Activated CD4-positive, alpha-beta T cell treated with anti-CD3 and anti-CD28 coated beads for 48 hours (primary cell): ENCODE data around the gene RAD51B.
A peak's percentile ranks its signal among the peaks of the same experiment; 100 is the strongest.

Experiments used
- DNase-seq: peaks from one replicate; pipeline ENCODE4 v3.0.0-alpha.2; 2020

Gene RAD51B

DNA sequence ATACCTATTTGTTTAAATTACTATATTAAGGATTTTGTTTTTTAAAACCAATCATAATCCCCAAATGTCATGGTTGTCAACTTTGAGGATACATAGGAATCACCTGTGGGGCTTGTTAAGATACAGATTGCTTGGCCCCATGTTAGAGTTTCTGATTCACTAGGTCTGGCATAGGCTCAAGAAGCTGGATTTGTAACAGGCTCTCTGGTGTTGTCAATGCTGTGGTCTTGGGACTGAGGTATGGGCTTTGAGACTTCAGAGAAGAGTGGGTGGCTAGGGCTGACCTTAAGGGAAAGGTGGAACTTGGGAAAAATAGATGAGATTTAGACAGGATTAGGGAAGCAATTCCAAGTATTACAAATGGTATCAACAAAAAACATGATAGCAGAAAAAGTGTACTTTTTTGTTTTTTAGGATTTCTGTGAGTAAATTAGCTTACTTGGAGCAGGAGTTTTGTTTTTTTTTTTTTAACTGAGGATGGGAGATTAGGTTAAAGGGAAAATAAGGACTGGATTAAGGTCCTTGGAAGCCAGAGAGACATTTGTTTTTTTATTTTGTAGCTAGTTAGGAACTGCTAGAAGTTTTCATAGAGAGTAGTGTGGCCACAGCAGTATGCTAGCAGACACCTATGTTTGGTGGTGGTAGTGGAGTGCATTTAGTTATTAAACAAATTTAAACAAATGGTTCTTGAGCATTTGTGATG is 88.6 kb downstream of the RAD51B start:
- DNase-seq = no peak

DNA sequence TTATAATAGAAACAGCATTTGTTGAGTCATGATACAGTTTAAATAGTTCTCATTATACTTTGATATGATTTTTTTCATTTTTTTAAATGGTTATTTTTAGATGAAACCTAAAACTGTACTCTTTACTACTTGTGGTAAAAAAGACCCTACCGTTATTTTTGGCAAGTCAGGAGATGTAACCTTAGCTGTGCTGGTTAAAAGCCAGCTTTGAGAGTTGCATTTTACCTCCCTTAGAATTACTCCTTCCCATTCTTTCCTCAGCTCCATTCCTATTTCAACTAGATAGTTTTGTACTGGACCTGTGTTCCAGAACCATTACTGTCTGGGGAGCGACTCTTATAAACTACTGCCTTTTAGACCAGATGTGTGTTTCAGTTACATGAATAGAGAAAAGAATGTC is 92.0 kb downstream of the RAD51B start:
- DNase-seq = no peak

DNA sequence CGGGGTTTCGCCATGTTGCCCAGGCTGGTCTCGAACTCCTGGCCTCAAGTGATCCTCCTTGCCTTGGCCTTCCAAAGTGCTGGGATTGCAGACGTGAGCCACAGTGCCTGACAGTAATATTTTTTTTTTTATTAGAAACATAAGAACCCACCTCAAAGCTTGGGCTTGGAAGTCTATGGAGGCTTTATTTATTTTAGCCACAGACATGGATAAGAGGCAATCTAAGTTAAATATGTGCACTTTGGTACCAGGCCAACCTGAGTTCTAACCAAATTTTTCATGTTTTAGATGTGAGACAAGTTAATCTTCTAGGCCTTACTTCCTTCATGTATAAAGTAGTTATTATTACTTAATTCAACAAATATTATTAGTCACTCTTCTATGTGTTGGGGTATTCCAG is 96.9 kb downstream of the RAD51B start:
- no peak for DNase-seq

DNA sequence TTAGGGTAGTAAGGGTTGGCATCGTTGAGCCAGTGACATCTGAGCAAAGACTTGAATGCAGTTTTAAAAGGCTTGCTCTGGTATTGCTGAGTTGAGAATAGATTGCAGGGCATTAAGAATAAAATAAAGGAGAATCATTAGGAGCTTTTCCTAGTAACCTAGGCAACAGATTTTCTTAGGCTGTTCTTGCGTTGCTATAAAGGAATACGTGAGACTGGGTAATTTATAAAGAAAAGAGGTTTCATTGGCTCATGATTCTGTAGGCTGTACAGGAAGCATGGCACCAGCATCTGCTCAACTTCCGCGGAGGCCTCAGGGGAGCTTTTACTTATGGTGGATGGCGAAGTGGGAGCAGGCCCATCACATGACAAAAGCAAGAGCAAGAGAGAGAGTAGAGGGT is 97.4 kb downstream of the RAD51B start:
- no peak for DNase-seq

DNA sequence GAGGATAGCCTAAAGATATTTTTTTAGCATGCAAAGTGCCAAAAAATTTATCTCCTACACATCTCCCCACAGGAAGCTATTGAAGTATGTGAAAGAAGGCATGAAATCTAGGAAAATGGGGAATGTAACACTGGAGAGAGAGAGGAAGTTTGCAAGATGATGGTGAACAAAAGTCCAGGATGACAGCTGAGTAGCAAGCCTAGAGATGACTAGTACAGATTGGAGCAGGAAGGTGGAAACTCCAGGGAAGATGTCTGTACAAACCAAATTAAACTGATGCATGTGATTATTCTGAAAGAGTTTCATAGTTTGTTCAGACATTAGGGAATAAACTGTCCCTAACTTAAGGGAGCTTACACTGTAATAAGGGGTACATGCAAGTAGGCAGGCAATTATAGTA is 99.3 kb downstream of the RAD51B start:
- DNase-seq = no peak

DNA sequence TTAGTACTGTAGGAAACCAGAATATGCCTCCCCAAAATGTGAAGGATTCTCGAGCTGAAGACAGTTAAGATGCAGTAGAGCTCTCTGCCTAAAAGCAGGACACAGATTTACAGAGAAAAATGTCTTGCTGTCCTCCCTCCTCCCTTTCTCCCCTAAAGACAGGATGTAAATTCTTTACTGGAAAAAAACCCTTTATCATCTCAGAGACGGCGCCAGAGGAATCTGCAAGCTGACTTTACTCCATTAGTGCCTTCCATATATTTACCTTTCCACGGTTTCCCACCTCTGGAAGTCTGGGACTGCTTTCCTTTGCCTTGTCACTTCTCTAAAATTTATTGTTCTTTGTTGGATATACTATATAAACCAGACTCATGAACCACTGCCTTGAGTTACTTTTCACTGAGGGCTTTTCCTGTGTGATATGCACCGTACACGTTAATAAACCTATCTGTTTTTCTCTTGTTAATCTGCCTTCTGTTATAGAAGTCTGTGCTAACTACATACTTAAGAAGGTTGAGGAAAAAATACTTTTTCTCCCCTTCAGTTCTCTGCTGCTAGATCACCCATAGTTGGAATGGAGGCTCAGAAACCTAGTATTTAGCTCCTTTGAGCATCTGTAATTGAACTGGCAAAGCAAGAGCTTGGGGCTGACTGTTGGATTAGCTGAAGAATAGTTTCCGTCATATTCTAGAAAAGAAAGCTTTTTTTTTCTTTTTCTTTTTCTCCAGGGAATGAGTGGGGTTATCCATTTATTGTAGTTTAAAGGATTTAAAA is 99.9 kb downstream of the RAD51B start:
- DNase-seq = no peak

DNA sequence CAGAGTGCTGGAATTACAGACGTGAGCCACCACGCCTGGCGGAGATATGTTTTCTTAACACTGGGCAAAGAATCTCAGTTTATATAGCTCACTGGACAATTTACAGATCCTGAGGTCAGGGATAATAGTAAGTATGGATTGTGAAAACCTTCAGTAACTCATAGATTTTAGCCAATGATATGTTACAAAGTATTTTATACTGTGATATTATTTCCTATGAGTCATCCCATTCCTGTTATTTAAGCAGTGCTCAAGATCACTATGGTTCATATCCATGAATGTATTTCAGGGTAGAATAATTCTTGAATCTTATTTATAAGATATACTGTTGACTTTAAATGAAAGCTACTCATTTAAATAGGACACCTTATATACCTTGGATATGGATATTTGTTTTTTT is 107.2 kb downstream of the RAD51B start:
- no peak for DNase-seq

DNA sequence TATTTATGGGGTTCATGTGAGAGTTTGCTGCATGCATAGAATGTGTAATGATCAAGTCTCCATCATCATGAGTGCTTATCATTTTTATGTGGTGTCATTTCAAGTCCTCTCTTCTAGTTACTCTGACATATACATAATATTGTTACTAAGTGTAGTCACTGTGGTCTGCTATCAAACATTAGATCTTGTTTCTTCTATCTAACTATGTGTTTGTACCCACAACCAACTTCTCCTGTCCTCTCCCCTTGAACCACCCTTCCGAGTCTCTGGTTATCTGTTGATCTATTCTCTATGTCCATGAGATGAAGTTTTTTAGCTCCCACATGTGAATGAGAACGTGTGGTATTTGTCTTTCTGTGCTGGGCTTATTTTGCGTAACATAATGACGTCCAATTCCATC is 107.7 kb downstream of the RAD51B start:
- no peak for DNase-seq

DNA sequence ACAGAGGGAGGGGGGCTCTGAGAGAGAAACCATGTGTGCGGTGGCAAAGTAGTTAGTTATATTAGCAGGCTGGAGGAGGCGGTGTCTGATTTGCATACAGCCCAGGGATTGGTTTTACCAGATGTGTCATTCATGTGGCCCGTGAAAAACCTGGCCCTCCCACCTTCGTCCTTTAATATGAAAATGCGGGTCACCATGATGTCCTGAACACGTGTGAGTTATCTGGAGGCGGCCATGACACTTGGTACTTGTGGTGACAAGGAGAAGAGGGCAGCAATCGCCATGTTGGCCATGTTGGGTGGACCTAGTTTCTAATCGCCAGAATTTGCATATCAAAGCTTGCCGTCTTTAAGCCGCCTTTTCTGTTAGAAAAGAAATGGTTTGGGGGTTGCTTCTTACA is 108.8 kb downstream of the RAD51B start:
- no peak for DNase-seq

DNA sequence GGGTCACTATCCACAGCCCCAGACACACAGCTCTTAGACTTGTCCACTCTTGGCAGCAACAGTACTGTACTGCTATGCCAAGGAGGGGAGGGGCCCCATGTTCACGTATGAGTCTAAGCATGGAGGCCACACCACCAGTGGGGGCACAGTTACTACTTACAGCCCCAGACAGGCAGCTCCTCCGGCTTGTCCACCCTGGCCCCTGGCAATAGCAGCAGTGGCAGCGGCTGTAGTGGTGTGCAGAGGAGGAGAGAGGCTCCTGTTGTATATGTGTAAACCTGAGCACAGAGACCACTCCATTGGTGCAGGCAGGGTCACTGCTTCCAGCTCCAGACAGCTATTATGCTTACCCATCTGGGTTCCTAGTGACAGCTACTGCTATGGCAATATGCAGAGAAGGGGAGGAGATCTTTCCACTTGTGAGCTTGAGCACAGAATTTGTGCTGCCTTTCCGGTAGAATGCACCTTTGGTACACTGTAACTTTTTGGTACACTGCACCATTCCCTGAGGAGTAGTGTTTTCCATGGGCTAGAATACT is 113.2 kb downstream of the RAD51B start:
- no peak for DNase-seq

DNA sequence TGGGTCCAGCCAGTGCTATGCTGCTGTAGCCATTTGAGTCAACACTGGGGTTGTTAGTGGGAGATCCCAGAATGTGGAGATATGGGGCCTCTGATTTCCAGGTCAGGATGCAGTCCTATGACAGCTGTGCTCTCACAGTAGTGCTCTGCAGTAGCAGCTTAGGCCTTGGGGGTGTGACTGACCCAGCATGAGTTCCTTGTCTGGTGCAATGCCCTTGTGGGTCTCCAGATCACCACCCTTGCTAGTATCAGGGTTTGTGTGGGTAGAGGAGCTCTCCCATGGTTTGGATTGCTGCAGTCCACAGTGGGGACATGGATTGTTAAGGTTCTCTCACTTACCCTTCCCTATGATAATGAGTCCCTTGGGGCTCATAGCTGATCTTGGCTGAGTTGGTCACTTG is 113.7 kb downstream of the RAD51B start:
- no peak for DNase-seq

DNA sequence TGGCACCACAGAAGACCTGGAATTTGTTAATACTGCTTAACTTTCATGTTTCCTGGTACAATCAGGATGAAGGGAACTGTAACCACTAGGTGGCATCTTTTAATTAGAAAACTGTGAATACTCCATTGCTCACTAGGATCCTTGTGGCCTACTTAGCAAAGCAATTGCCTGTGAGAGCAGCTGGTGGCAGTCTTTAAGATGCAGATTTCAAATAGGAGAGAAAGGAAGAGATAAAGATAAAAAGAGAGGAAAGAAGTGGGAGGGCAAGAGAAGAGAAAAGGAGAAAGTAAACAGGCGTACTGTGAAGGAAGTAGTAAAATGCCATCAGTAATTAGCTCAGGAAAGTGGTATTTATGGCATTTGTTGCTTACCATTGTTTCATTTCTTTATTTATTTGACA is 114.5 kb downstream of the RAD51B start:
- no peak for DNase-seq

DNA sequence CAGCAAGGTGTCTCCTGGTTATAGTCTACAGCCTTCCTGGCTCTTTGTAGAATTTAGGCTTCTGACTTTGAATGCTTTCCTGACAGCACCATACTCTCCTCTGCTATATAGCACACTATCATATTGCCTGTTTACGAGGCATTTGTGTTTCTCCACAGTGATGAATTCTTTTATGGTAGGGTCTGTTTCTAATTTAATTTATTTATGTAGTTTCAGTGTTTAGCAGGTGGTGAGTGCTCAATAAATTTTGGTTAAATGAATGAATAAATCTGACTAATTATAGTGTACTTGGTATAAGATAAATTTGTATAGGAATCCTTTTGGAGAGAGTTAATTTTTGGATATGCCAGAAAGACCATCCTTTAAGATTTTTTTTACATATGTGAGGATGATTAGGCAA is 115.3 kb downstream of the RAD51B start:
- DNase-seq = no peak

DNA sequence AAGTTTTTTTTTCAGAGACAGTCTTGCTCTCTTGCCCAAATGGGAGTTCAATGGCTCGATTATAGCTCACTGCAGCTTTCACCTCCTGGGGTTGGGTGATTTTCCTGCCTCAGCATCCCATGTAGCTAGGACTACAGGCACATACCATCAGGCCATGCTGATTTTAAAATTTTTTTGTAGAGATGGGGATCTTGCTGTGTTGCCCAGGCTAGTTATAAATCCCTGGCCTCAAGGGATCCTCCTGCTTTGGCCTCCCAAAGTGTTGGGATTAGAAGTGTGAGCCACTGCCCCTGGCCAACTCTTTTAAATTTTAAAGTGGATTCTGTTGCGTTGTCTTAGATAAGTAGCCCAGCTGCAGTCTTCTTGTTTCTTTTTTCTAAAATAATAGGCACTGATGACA is 115.8 kb downstream of the RAD51B start:
- no peak for DNase-seq

DNA sequence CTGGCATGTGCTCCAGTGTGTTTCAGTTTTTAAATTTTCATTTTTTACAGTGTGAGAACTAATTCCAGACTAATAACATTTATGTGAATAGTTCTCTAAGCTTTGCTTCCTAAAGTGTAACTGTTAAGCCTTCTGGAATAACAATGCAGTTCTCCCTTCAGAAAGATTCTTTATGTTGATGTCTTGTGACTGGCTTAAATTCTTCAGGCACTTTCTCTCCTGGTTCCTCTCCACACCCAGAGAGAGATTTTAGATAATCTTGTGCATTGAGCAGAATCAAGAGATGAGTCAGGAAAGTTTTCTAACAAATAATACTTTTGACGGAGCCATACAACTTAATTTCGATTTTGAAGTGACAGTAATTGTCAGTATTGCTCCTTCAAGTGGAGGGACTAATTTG is 118.5 kb downstream of the RAD51B start:
- DNase-seq = no peak

DNA sequence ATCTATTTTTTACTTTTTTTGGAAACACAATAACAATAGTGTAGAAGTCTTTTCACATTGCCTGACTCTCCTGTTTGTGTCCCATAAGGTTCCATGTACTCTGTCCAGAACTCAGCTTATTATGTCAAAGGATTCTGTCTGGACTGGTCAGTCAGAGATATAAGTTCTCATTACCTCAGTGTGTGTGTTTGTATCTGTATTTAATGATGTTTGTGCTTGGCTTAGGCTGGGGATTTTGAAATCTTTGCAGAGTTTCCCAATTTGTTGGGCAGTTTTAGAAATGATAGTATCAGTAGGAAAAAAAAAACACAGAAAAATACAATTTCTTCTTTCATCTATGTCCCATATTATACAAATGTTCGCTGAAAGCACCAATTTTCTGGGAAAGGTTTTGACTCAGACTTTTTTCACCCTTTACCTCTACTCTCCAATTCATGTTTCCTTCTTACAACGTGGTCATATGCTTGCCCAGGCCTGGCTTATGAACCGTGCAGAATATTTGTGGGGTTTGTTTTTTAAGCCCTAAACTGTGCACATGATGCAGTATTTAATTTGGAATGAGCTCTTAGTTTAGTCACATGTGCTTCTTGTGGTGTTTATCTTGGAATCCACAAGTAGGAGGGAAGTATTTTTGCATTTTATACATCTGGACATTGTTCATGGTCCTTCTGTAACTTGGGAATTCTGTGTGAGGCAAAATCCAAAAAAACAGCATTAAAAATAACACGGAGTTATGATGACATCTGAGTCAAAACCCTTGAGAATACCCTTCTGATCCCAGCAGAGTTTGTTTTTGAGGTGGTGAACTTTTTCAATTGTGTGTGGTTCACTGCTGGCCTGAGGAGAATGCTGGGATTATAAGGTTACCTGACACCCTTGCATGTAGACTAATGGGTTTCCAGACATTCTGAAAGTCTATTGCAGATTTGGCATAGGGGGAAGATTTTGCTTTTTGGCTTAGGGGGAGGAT is 121.2 kb downstream of the RAD51B start:
- no peak for DNase-seq

DNA sequence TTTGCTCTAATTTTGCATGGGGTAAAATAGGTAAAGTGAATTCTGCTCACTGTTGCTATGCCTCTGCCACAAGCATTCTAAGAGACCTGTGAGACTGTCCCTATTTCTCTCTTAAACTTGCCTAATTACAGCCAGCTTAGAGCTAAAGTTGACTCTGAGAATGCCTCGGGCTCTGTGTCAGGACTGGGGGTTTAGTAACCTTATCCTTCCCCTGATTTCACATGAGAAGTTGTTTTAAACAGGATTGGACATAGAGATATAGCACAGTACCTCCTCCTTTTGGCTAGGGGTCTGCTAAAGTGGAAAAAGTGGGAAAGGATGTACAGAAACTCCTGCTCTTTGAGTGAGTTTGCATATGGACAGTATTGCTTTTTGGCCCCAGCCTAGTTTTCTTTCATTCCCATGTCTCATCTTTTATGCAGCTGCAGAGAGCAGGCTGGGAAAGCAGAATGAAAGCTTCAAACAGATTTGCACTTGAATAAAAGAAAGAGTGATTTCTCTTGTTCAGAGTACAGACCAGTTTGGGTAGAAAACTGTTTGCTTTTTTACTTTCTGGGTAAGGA is 122.0 kb downstream of the RAD51B start:
- no peak for DNase-seq

DNA sequence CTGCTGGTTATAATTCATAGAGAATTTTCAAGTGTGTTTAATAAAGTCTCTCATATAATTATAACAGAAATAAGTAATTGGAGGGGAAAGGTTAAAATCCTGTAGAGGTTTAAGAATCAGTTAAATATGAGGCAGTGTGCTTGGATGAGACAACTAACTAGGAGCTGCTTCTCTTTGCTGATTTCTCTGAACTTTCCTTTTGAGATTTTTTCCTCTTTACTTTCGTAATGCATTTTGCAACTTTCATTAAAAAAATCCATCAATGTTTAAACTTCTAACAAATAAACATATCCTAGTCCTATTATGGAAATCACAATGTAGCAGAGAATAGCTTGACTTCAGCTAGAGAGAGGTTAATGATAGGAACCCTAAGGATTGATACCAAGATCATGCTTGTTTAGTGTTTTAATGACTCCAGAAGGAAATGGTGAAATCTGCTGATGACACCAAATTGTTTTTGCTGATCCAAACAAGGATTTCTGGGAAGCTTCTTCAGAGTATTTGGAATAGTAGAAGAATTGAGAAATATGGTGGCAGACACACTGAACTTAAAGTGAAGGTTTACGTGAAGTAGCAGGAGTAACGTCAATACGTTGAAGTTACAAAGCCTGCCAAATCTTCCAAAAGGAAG is 122.6 kb downstream of the RAD51B start:
- DNase-seq = no peak

DNA sequence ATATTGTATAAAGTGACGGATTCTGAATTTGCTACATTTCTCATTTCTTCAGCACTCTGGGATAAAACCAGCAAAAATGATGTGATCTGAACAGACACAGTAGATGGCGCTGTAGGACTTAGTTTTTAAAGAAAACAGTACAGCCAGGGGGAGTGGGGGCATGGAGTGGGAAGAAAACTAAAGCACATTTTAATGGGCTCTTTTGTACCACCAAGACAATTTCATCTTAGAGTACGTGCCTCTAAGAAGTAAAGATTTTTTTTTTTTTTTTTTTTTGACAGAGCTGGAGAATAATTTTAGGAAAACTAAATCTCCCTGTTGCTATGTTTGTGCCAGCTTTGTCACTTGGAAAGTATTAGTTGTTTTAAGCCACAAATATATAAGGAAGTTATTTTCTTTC is 124.4 kb downstream of the RAD51B start:
- peak; percentile 53 for DNase-seq

DNA sequence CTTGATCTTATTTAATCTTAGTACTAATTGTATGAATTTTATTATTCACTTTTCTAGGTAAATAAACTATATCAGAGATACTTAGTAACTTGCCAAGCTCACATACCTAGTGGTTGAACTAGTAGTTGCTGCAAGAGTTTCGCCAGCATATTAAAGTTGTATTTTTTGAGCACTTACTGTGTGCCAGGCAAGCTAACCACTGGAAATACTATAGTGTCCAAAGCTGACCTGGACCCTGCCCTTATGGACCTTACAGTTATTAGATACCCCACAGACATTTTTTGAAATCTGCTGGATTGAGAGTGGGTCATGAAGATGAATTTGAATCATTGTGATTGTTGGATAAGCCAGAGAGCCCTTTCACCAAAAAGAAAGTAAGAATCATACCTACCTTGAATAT is 125.0 kb downstream of the RAD51B start:
- DNase-seq = no peak

DNA sequence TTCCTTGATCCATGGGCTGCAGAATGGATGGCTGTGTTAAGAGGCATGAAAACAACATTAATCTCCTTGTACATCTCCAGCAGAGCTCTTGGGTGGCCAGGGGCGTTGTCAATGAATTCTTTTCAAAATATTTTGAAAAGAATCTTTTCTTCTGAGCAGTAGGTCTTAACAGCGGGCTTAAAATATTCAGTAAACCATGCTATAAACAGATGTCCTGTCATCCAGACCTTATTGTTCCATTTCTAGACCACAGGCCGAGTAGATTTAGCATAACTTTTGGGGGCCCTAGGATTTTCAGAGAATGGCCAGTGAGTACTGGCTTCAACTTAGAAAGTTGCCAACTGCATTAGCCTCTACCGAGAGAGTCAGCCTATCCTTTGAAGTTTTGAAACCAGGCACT is 130.2 kb downstream of the RAD51B start:
- DNase-seq = no peak

DNA sequence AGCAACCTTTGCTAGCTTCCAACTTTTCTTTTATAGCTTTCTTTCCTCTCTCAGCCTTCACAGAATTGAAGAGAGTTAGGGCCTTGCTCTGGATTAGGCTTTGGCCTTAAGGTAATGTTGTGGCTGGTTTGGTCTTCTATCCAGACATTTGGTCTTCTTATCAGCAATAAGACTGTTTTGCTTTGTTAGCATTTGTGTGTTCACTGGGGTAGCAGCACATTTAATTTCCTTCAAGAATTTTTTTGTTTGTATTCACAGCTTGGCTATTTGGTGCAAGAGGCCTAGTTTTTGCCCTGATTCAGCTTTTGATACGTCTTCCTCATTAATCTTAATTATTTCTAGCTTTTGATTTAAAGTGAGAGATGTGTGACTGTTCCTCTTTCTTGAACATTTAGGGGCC is 130.8 kb downstream of the RAD51B start:
- no peak for DNase-seq
